Trophoblast cell (in vitro differentiated cells and primary cell): ENCODE measurements around the gene ROCK1.

ENCODE experiments used
- DNase-seq, 2 donors: peaks; one replicate each; pipeline ENCODE4 v3.0.0-alpha.2; 2016
- H2AFZ ChIP-seq: 2 replicates; pipeline ENCODE4 v1.6.1; 2013; ENCODE audit warnings: low read length, moderate library complexity, mild to moderate bottlenecking; ENCODE audit not compliant: insufficient read depth, poor library complexity
- H2AK5ac ChIP-seq: 2 replicates; pipeline ENCODE4 v1.6.1; 2013; ENCODE audit warnings: mild to moderate bottlenecking, low read length
- H2BK120ac ChIP-seq: 2 replicates; pipeline ENCODE4 v1.6.1; 2013; ENCODE audit warnings: low read length, mild to moderate bottlenecking, moderate library complexity; ENCODE audit not compliant: insufficient read depth, poor library complexity
- H2BK12ac ChIP-seq: 2 replicates; pipeline ENCODE4 v1.6.1; 2013; ENCODE audit warnings: mild to moderate bottlenecking, low read length, moderate library complexity
- H2BK5ac ChIP-seq: 2 replicates; pipeline ENCODE4 v1.6.1; 2013; ENCODE audit warnings: low read length, low read depth, moderate library complexity, mild to moderate bottlenecking; ENCODE audit not compliant: poor library complexity
- H3K14ac ChIP-seq: 2 replicates; pipeline ENCODE4 v1.6.1; 2013; ENCODE audit warnings: mild to moderate bottlenecking, low read length
- H3K18ac ChIP-seq: 2 replicates; pipeline ENCODE4 v1.6.1; 2013; ENCODE audit warnings: mild to moderate bottlenecking, low read length
- H3K23ac ChIP-seq: 2 replicates; pipeline ENCODE4 v1.6.1; 2013; ENCODE audit warnings: low read length
- H3K27ac ChIP-seq: 2 replicates; pipeline ENCODE4 v1.5.1; 2013; ENCODE audit warnings: low read depth, mild to moderate bottlenecking, inconsistent platforms, low read length, moderate library complexity
- H3K27me3 ChIP-seq: 2 replicates; pipeline ENCODE4 v1.6.1; 2013; ENCODE audit warnings: inconsistent platforms, mild to moderate bottlenecking, low read length, moderate library complexity; ENCODE audit not compliant: insufficient read depth
- H3K36me3 ChIP-seq, 2 experiments: 1 replicate in 1 of 2; 2 replicates in 1 of 2; pipeline ENCODE4 v1.6.1; 2013; ENCODE audit warnings: low read length in 2 of 2, mild to moderate bottlenecking in 2 of 2, moderate library complexity in 1 of 2; ENCODE audit not compliant: insufficient read depth in 2 of 2, control insufficient read depth in 1 of 2
- H3K4ac ChIP-seq: 2 replicates; pipeline ENCODE4 v1.6.1; 2013; ENCODE audit warnings: low read depth, mild to moderate bottlenecking, low read length, moderate library complexity
- H3K4me1 ChIP-seq, 2 experiments: 1 replicate in 1 of 2; 2 replicates in 1 of 2; pipeline ENCODE4 v1.6.1; 2013; ENCODE audit warnings: low read length in 2 of 2, mild to moderate bottlenecking in 2 of 2, moderate library complexity in 1 of 2; ENCODE audit not compliant: insufficient read depth in 2 of 2, control insufficient read depth in 1 of 2
- H3K4me2 ChIP-seq: 2 replicates; pipeline ENCODE4 v1.6.1; 2013; ENCODE audit warnings: inconsistent platforms, mild to moderate bottlenecking, low read length, moderate library complexity
- H3K4me3 ChIP-seq: 2 replicates; pipeline ENCODE4 v1.5.1; 2013; ENCODE audit warnings: mild to moderate bottlenecking, low read depth, low read length, inconsistent platforms
- H3K79me1 ChIP-seq: one replicate; pipeline ENCODE4 v1.6.1; 2013; ENCODE audit warnings: low read length
- H3K79me2 ChIP-seq: 2 replicates; pipeline ENCODE4 v1.6.1; 2013; ENCODE audit warnings: low read length, mild to moderate bottlenecking; ENCODE audit not compliant: control insufficient read depth, insufficient read depth, poor library complexity
- H3K9ac ChIP-seq: 2 replicates; pipeline ENCODE4 v1.6.1; 2013; ENCODE audit warnings: mild to moderate bottlenecking, low read length
- H3K9me3 ChIP-seq: 2 replicates; pipeline ENCODE4 v1.6.1; 2013; ENCODE audit warnings: low read depth, mild to moderate bottlenecking, control low read depth, inconsistent platforms, low read length; ENCODE audit not compliant: insufficient read depth
- H4K12ac ChIP-seq: 2 replicates; pipeline ENCODE4 v1.6.1; 2013; ENCODE audit warnings: low read depth, mild to moderate bottlenecking, low read length, moderate library complexity
- H4K8ac ChIP-seq: 2 replicates; pipeline ENCODE4 v1.6.1; 2013; ENCODE audit warnings: low read depth, mild to moderate bottlenecking, low read length, moderate library complexity
- H4K91ac ChIP-seq: one replicate; pipeline ENCODE4 v1.6.1; 2013; ENCODE audit warnings: low read depth, mild to moderate bottlenecking, low read length, moderate library complexity
- WGBS: extraction: QIAGEN DNeasy Blood & Tissue Kit; methylation state at CpG from one replicate; pipeline ENCODE4 v1.1.7; 2013; ENCODE audit warnings: missing lambda C conversion rate; ENCODE audit not compliant: insufficient read length, insufficient coverage; ENCODE audit errors: extremely low coverage; 5-methylcytosine and 5-hydroxymethylcytosine counted together

The ROCK1 gene

DNA sequence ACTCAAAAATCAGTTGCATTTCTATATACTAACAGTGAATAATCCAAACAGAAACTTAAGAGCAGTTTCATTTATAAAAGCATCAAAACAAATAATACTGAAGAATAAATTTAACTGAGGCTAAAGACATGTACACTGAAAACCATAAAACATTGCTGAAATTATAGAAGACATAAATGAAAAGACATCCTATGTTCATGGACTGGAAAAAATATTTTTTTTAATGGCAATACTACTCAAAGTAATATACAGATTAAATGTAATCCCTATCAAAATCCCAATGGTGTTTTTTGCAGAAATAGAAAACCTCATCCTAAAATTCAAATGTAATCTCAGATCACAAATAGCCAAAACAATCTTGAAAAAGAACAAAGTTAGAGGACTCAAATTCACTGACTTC is 28.6 kb downstream of the ROCK1 start:
- H2BK120ac ChIP-seq, result no peak overlapping the region
- no peak overlapping the region for H3K4me3 ChIP-seq
- no peak overlapping the region for H2AK5ac ChIP-seq
- peaks cover 2% of the 10 kb centered on the region for H3K79me2 ChIP-seq
- H3K27me3 ChIP-seq, result no peaks in the 10 kb centered on the region
- no peaks in the 10 kb centered on the region for H3K9me3 ChIP-seq
- no peak overlapping the region for H3K9ac ChIP-seq
- H3K18ac ChIP-seq, result no peak overlapping the region
- H3K79me1 ChIP-seq, result no peaks in the 10 kb centered on the region
- no peak for DNase-seq
- H3K23ac ChIP-seq, result no peak overlapping the region
- no peak overlapping the region for H3K27ac ChIP-seq
- H3K4me2 ChIP-seq, result no peak overlapping the region
- no peak overlapping the region for H2BK12ac ChIP-seq
- H3K4me1 ChIP-seq, result no peaks in the 10 kb centered on the region
- H2BK5ac ChIP-seq, result no peak overlapping the region
- no peak overlapping the region for H3K14ac ChIP-seq
- H3K4ac ChIP-seq, result no peak overlapping the region
- no peak overlapping the region for H4K91ac ChIP-seq
- H2AFZ ChIP-seq, result no peak overlapping the region
- no peak overlapping the region for H4K12ac ChIP-seq
- H4K8ac ChIP-seq, result no peak overlapping the region
- no peaks in the 10 kb centered on the region for H3K36me3 ChIP-seq

DNA sequence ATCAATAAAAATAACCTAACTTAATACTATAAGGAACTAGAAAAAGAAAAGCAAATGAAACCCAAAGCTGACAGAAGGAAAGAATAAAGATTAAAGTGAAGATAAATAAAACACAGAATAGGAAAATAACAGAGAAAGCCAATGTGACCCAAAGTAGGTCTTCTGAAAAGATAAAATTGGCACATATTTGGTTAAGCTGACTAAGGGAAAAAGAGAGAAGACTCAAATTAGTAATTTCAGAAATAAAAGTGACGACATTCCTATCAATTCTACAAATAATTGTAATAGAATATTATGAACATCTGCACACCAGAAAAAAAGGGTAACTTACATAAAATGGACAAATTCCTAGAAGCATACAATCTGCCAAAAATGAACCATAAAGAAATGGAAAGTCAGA is 30.2 kb downstream of the ROCK1 start:
- no peaks in the 10 kb centered on the region for H3K4me1 ChIP-seq
- H3K9me3 ChIP-seq, result no peaks in the 10 kb centered on the region
- H3K9ac ChIP-seq, result no peak overlapping the region
- H3K27ac ChIP-seq, result no peak overlapping the region
- no peak overlapping the region for H2BK120ac ChIP-seq
- H3K18ac ChIP-seq, result no peak overlapping the region
- H4K8ac ChIP-seq, result no peak overlapping the region
- no peak overlapping the region for H3K23ac ChIP-seq
- H3K79me1 ChIP-seq, result no peaks in the 10 kb centered on the region
- no peaks in the 10 kb centered on the region for H3K36me3 ChIP-seq
- H3K4me2 ChIP-seq, result no peak overlapping the region
- H4K12ac ChIP-seq, result no peak overlapping the region
- H2AFZ ChIP-seq, result no peak overlapping the region
- peaks cover 2% of the 10 kb centered on the region for H3K79me2 ChIP-seq
- H3K4ac ChIP-seq, result no peak overlapping the region
- no peak for DNase-seq
- no CpG with 5 or more reads among the region's 1 CpG for WGBS
- H2AK5ac ChIP-seq, result no peak overlapping the region
- H3K4me3 ChIP-seq, result no peak overlapping the region
- H2BK12ac ChIP-seq, result no peak overlapping the region
- no peak overlapping the region for H4K91ac ChIP-seq
- no peak overlapping the region for H2BK5ac ChIP-seq
- H3K27me3 ChIP-seq, result no peaks in the 10 kb centered on the region
- no peak overlapping the region for H3K14ac ChIP-seq

DNA sequence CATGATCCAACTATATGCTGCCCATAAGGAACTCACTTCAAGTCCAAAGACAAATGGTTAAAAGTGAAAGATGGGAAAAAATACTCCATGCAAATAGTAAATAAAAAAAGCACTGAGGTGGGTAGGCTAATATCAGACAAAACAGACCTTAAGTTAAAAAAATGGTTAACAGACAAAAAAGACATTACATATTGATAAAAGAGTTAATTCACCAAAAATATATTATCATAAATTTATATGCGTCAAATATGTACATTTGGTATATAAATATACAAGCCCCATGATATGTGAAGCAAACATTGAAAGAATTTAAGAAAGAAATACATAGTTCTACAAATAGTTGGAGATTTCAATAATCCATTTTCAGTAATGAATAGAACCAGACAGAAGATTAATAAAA is 31.0 kb downstream of the ROCK1 start:
- no peak for DNase-seq
- Histone ChIP-seq H3K23ac (no peak overlapping the region), H3K36me3 (no peaks in the 10 kb centered on the region), H4K8ac (no peak overlapping the region), H3K27ac (no peak overlapping the region), H3K4me3 (no peak overlapping the region), H3K18ac (no peak overlapping the region), H3K9me3 (no peaks in the 10 kb centered on the region), H3K9ac (no peak overlapping the region), H3K27me3 (no peaks in the 10 kb centered on the region), H2AFZ (no peak overlapping the region), H3K4me1 (no peaks in the 10 kb centered on the region), H3K79me1 (no peaks in the 10 kb centered on the region), H4K91ac (no peak overlapping the region), H3K79me2 (peaks cover 2% of the 10 kb centered on the region), H2BK12ac (no peak overlapping the region), H3K4ac (no peak overlapping the region), H2BK120ac (no peak overlapping the region), H2AK5ac (no peak overlapping the region), H3K4me2 (no peak overlapping the region), H4K12ac (no peak overlapping the region), H3K14ac (no peak overlapping the region), H2BK5ac (no peak overlapping the region)
- WGBS, result no CpG with 5 or more reads among the region's 1 CpG

DNA sequence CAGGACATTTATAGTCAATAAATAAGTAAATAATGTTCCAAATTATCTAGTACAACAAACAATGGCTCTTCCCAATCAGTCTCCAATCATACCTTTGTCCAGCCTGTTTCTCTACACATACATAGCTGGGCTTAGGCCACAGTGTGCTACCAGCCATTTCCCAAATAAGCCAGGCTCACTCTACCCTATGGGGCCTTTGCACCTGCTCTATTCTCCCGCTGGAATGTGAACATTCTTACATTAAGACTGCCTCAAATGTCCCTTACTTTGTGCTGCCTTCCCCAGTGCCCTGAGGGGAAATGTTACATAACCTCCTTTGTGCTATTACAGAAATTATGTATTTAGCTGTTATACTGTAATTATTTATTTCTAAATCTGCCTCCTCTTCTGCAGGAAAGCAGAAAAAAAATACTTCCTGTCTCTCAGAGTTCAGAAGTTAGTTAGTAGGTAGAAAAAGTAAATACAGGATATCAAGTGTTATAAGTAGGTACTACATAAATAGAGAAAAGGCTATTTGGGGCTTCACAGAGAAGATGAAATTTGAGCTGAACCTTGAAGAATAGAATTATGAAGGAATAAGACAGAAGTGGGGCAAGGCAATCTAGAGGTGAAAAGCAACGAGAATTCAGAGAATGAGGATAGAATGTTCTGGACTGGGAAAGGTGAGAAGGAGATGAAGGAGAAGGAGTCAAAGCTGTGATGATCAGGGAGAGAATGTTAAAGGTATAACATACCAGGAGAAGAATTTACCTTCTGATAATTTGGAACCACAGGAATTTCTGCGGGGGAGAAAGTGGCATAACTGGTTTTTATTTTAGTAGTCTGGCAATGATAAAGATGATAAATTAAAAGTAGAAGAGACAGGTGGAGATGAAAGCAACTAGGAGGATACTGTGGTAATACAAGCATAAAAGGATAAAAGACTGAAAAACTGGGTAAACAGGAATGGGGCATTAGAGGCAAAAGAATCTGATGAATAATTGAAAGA is 37.0 kb downstream of the ROCK1 start:
- Histone ChIP-seq H3K14ac (no peak overlapping the region), H3K36me3 (no peaks in the 10 kb centered on the region), H2BK5ac (no peak overlapping the region), H4K91ac (no peak overlapping the region), H2BK12ac (no peak overlapping the region), H3K4ac (no peak overlapping the region), H4K8ac (no peak overlapping the region), H3K23ac (no peak overlapping the region), H3K4me1 (peaks cover 3% of the 10 kb centered on the region in 2 experiments), H2AK5ac (no peak overlapping the region), H2AFZ (no peak overlapping the region), H3K79me2 (peaks cover 2% of the 10 kb centered on the region), H3K9me3 (no peaks in the 10 kb centered on the region), H3K4me3 (no peak overlapping the region), H3K9ac (no peak overlapping the region), H3K27me3 (no peaks in the 10 kb centered on the region), H2BK120ac (no peak overlapping the region), H3K4me2 (peak overlapping the region; percentile 19), H4K12ac (no peak overlapping the region), H3K18ac (peak overlapping the region; percentile 71), H3K27ac (no peak overlapping the region), H3K79me1 (no peaks in the 10 kb centered on the region)
- peak; percentile 51 to 81 for DNase-seq
- WGBS, result no CpG with 5 or more reads among the region's 3 CpGs
